ENCODE measurements around the gene MRPL57. TPM values are rescaled to one million over a fixed set of nuclear protein-coding genes. Genes with fewer than 3 reads are reported as not detected.

The MRPL57 gene
- total and polyA plus RNA-seq, 5 donors from 2014 or later: 9.6 to 70.8 (median 60.4) TPM

- peaks cover 0 to 14% (median 0%) of the 10 kb centered on the region in 7 donors for H3K9me3 Mint-ChIP-seq
- Histone ChIP-seq H3K4me1 (ENCODE audit: control insufficient read depth, insufficient read depth, low read length, poor library complexity, severe bottlenecking) (no peaks in the 10 kb centered on the region), H3K4me3 (ENCODE audit: low read depth, low read length) (no peak overlapping the region), H3K36me3 (ENCODE audit: control insufficient read depth, insufficient read depth, low read length) (no peaks in the 10 kb centered on the region), H3K27ac (ENCODE audit: insufficient read depth, low read length, poor library complexity, severe bottlenecking) (no peak overlapping the region), H3K27me3 (ENCODE audit: control insufficient read depth, insufficient read depth, low read length) (no peaks in the 10 kb centered on the region), H3K9me3 (ENCODE audit: control insufficient read depth in 2 of 2, low read length in 2 of 2) (no peaks in the 10 kb centered on the region)
- ATAC-seq (ENCODE audit: low read depth in 2 of 2) (no peak), DNase-seq (no peak)
- no peak overlapping the region for H3K4me3 Mint-ChIP-seq
- H3K27ac Mint-ChIP-seq: no peak overlapping the region
- no peaks in the 10 kb centered on the region for H3K36me3 Mint-ChIP-seq
- H3K27me3 Mint-ChIP-seq: peaks cover 14% of the 10 kb centered on the region
- no peaks in the 10 kb centered on the region for H3K4me1 Mint-ChIP-seq
Measured at GRCh38 chr13:21225841-21226581, 49.6 kb downstream of the MRPL57 start.

DNA sequence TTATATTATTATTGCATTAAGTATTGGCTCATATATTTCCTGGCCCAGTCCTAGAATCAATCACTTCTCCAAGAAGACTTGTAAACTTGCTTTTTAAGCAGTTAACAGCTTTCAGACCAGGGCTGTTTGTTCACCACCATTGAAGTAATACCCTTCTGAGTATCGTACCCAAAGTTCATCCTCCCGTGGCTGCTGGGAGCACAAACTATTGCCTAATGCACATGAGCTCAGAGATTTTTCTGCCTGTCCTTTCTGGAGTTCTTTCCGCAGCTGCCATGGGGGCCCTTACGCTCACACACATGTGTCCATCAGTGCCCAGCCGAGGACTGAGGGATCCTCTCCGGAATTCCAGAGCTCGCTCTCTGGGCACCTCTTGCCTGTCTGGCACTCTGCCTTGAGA is 51.5 kb downstream of the MRPL57 start:
- ATAC-seq (ENCODE audit: low read depth in 2 of 2) (no peak), DNase-seq (no peak)
- Mint-ChIP-seq H3K4me1 (peaks cover 0 to 6% (median 0%) of the 10 kb centered on the region in 4 donors), H3K27me3 (peaks cover 17% of the 10 kb centered on the region), H3K27ac (no peak overlapping the region), H3K9me3 (peaks cover 0 to under 1% (median 0%) of the 10 kb centered on the region in 7 donors), H3K4me3 (no peak overlapping the region), H3K36me3 (no peaks in the 10 kb centered on the region)
- Histone ChIP-seq H3K36me3 (ENCODE audit: control insufficient read depth, insufficient read depth, low read length) (no peaks in the 10 kb centered on the region), H3K4me1 (ENCODE audit: control insufficient read depth, insufficient read depth, low read length, poor library complexity, severe bottlenecking) (no peaks in the 10 kb centered on the region), H3K9me3 (ENCODE audit: control insufficient read depth in 2 of 2, low read length in 2 of 2) (no peaks in the 10 kb centered on the region), H3K27ac (ENCODE audit: insufficient read depth, low read length, poor library complexity, severe bottlenecking) (no peak overlapping the region), H3K4me3 (ENCODE audit: low read depth, low read length) (no peak overlapping the region), H3K27me3 (ENCODE audit: control insufficient read depth, insufficient read depth, low read length) (peaks cover 3% of the 10 kb centered on the region)

Other genes starting within 250 kb of the MRPL57 start
- 0.35 TPM for gene LATS2, start 115.1 kb upstream of the MRPL57 start, total RNA-seq
- not detected for gene LATS2, start 115.1 kb upstream of the MRPL57 start, polyA plus RNA-seq
- 225 TPM for gene SAP18, start 36.5 kb upstream of the MRPL57 start, total RNA-seq
- gene SAP18, start 36.5 kb upstream of the MRPL57 start, polyA plus RNA-seq: 100 to 1,000 TPM; 280 to 402 (median 334) TPM
- 3.0 TPM for gene SKA3, start 106 bp upstream of the MRPL57 start, total RNA-seq
- 1 to 10 TPM in 3 of 4 donors, under 1 TPM in 1; 0.72 to 2.7 (median 2.1) TPM for gene SKA3, start 106 bp upstream of the MRPL57 start, polyA plus RNA-seq

Measured in CD4-positive, CD25-positive, alpha-beta regulatory T cell (primary cell).